Prostate gland (tissue), 2 donors: Measurements from ENCODE around the gene RNF126. TPM values are rescaled to one million over a fixed set of nuclear protein-coding genes. Genes with fewer than 3 reads are reported as not detected.

Source experiments
- DNase-seq: peaks from one replicate; pipeline ENCODE4 v3.0.0-alpha.2; 2019; ENCODE audit warnings: low spot score
- H3K27ac ChIP-seq, 2 donors: fragments of 200-600 bp; sonication (generic); 2 replicates each; pipeline ENCODE4 v1.5.1; 2017 to 2019
- H3K27me3 ChIP-seq: fragments of 200-600 bp; sonication (generic); replicated peaks from 2 replicates; pipeline ENCODE4 v1.5.1; 2019; ENCODE audit not compliant: insufficient read depth
- H3K36me3 ChIP-seq, 2 donors: fragments of 200-600 bp; sonication (generic); 1 replicate in 1 of 2; 2 replicates in 1 of 2; pipeline versions ENCODE4 v1.5.1 to v1.8.1; 2017 to 2019
- H3K4me1 ChIP-seq: fragments of 200-600 bp; sonication (generic); replicated peaks from 2 replicates; pipeline ENCODE4 v1.5.1; 2019
- H3K4me3 ChIP-seq, 2 donors: fragments of 200-600 bp; sonication (generic); 2 replicates each; pipeline ENCODE4 v1.5.1; 2017 to 2019
- H3K9me3 ChIP-seq: fragments of 200-600 bp; sonication (generic); 2 replicates; pipeline ENCODE4 v1.5.1; 2017
- POLR2A ChIP-seq: fragments of 450-650 bp; IDR thresholded peaks from one replicate; pipeline ENCODE4 v1.6.1; 2016; ENCODE audit warnings: antibody characterized with exemption, mild to moderate bottlenecking
- POLR2AphosphoS5 ChIP-seq: sonication (generic); formaldehyde crosslinking; IDR thresholded peaks from one replicate; pipeline ENCODE4 v1.6.1; 2017; ENCODE audit warnings: antibody characterized with exemption
- WGBS: methylation state at CpG from one replicate; pipeline ENCODE4 v1.1.5; 2018; 5-methylcytosine and 5-hydroxymethylcytosine counted together
- intact Hi-C: fragments of 100-400 bp; cut with DNase I; formaldehyde crosslinking; loops from one replicate; pipeline ENCODE4 v1.14.2; 2022
- total RNA-seq, 2 donors: library from RNA; depleted of rRNA; stranded (reverse); fragments of >200 nt; gene quantifications; one replicate each; pipeline ENCODE4 v1.1.0, GENCODE V29; 2016
- TF ChIP-seq, protein P1 (sequence below), 4 experiments: fragments of 200-600 bp in 2 of 4; fragments of 450-650 bp in 2 of 4; sonication (generic) in 2 of 4; IDR thresholded peaks; 1 replicate in 3 of 4; 2 replicates in 1 of 4; pipeline ENCODE4 v1.5.1; 2016 to 2019; ENCODE audit warnings: antibody characterized with exemption in 4 of 4, mild to moderate bottlenecking in 2 of 4, moderate library complexity in 2 of 4

RNF126 gene
- total RNA-seq, 2 donors from 2014 or later: 70.7 to 109 TPM

- TF ChIP-seq POLR2A: no peak
- TF ChIP-seq, protein P1, sequence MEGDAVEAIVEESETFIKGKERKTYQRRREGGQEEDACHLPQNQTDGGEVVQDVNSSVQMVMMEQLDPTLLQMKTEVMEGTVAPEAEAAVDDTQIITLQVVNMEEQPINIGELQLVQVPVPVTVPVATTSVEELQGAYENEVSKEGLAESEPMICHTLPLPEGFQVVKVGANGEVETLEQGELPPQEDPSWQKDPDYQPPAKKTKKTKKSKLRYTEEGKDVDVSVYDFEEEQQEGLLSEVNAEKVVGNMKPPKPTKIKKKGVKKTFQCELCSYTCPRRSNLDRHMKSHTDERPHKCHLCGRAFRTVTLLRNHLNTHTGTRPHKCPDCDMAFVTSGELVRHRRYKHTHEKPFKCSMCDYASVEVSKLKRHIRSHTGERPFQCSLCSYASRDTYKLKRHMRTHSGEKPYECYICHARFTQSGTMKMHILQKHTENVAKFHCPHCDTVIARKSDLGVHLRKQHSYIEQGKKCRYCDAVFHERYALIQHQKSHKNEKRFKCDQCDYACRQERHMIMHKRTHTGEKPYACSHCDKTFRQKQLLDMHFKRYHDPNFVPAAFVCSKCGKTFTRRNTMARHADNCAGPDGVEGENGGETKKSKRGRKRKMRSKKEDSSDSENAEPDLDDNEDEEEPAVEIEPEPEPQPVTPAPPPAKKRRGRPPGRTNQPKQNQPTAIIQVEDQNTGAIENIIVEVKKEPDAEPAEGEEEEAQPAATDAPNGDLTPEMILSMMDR (IDR thresholded peaks at IDR 0.05): no peak
- no peak for TF ChIP-seq POLR2AphosphoS5
- Histone ChIP-seq H3K4me1 (no peaks in the 10 kb centered on the region), H3K27me3 (no peaks in the 10 kb centered on the region), H3K9me3 (no peaks in the 10 kb centered on the region), H3K4me3 (no peak overlapping the region), H3K36me3 (peaks cover 0 to 22% of the 10 kb centered on the region in 2 donors), H3K27ac (no peak overlapping the region)
- DNase-seq: no peak
- intact Hi-C loops: no loop called here
- WGBS: 70% methylated on average over 51 of the region's 58 CpGs
Observed at GRCh38 chr19:616747-617526, 46.1 kb downstream of the RNF126 start.

- intact Hi-C loops: no loop called here
- no peaks in the 10 kb centered on the region for H3K4me1 ChIP-seq
- H3K36me3 ChIP-seq: peaks cover 0 to 21% of the 10 kb centered on the region in 2 donors
- TF ChIP-seq, protein P1 (IDR thresholded peaks at IDR 0.05): no peak
- TF ChIP-seq POLR2A (no peak), POLR2AphosphoS5 (no peak)
- WGBS: 37% methylated on average over 28 of the region's 97 CpGs
- no peaks in the 10 kb centered on the region for H3K9me3 ChIP-seq
- DNase-seq: no peak
- no peak overlapping the region for H3K27ac ChIP-seq
- no peaks in the 10 kb centered on the region for H3K27me3 ChIP-seq
- no peak overlapping the region for H3K4me3 ChIP-seq
Observed at GRCh38 chr19:616062-616700, 46.8 kb downstream of the RNF126 start.

DNA sequence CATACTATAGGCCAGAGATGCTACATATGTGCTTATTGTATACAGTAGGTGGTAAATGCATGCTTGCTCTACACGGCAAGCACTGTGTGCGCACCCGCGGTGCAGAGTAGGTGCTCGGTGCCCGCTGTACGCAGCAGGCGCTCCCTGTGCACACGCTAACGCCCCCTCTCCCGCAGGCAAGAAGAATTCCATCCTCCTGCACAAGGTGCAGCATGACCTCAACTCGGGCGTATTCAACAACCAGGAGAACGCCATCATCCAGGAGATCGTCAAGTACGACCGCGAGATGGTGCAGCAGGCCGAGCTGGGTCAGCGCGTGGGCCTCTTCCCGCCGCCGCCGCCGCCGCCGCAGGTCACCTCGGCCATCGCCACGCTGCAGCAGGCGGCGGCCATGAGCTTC is 47.4 kb downstream of the RNF126 start:
- Histone ChIP-seq H3K4me3 (no peak overlapping the region), H3K27ac (no peak overlapping the region), H3K36me3 (peaks cover 0 to 15% of the 10 kb centered on the region in 2 donors), H3K27me3 (no peaks in the 10 kb centered on the region), H3K4me1 (no peaks in the 10 kb centered on the region), H3K9me3 (no peaks in the 10 kb centered on the region)
- 24% methylated on average over 33 of the region's 33 CpGs for WGBS
- TF ChIP-seq, protein P1 (IDR thresholded peaks at IDR 0.05): no peak
- no peak for TF ChIP-seq POLR2A
- TF ChIP-seq POLR2AphosphoS5: no peak
- intact Hi-C loops: no loop called here
- no peak for DNase-seq

DNA sequence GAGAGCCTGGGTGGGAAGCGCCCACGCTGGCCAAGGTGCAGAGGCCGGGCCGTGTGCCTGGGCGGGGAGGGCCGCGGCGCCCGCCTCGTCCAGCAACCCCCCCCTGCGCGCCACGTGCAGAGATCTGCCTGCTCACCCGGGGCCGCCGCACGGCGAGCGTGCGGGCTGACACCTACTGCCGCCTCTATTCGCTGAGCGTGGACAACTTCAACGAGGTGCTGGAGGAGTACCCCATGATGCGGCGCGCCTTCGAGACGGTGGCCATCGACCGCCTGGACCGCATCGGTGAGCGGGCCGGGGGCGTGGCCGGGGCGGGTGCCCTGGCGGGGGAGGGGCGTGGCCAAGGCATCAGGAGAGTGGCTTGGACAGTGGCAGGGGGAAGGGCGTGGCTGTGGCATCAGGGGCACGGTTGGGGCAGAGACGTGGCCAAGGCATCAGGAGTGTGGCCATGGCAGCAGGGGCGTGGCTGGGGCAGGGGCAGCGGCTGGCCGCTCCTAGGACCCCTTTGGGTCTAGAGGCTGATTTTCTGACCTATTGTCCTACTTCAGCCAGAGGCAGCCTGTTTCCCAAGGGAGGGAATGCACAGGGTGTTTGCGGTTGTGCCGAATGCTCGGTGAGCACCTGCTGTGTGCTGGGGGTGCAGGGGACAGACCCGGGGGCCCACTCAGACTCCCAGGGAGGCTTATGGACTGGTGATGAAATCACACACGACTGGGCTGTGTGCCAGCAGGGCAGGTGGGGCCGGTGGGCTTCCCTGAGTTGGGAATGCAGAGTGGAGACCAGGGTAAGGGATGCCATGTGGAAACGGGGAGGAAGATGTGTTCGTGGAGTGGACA is 49.1 kb downstream of the RNF126 start:
- Histone ChIP-seq H3K4me1 (no peaks in the 10 kb centered on the region), H3K27ac (no peak overlapping the region), H3K9me3 (no peaks in the 10 kb centered on the region), H3K4me3 (no peak overlapping the region), H3K36me3 (no peaks in the 10 kb centered on the region), H3K27me3 (no peaks in the 10 kb centered on the region)
- TF ChIP-seq, protein P1 (IDR thresholded peaks at IDR 0.05): no peak
- TF ChIP-seq POLR2AphosphoS5 (no peak), POLR2A (no peak)
- intact Hi-C loops: no loop called here
- no peak for DNase-seq
- WGBS: 90% methylated on average over 38 of the region's 54 CpGs
